ENCODE results near the gene LAMB3. TPM values are rescaled to one million over a fixed set of nuclear protein-coding genes. Genes with fewer than 3 reads are reported as not detected.
A peak's percentile ranks its signal among the peaks of the same experiment; 100 is the strongest.

The LAMB3 gene
- total RNA-seq, 1 experiment from 2014 or later, result 0.28 TPM

DNA sequence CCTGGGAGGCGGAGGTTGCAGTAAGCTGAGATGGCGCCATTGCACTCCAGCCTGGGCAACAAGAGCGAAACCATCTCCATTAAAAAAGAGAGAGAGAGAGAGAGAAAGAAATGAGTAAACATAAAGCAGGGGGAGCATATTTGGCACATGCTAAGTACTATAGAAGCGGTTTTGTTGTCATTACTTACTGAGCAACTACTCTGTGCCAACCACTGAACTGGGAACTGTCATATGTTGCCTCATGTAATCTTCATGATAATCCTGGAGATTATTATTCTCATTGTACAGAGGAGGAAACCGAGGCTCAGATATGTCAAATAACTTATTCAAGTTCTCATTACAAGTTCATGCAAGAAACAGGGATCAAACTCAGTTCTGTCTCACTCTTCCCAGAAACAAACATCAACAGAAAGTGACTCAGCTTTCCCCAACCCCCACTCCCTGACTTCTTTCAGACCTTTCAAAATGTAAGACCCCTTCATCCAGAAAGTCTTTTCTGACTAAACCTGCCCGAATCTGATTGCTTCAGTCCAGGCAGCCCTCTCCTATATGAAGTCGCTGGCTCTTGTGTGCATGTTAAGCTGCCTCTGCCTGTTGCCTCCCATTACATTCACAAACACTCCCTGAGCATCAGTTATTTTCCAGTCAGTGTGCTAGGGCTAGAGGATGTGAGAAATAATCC is 23.5 kb downstream of the LAMB3 start:
- H3K27ac Mint-ChIP-seq, result 0 out of 7 replicates have a peak overlapping the region, but pooled peaks of 1 of the 3 experiments have one; percentile 23
- no peaks in the 10 kb centered on the region; the same call in 1 of the 2 replicates for H3K4me1 ChIP-seq (ENCODE audit: insufficient read depth, low read length)
- H3K4me1 Mint-ChIP-seq, result peaks cover 34 to 37% of the 10 kb centered on the region in 2 experiments
- H2BK120ac ChIP-seq (ENCODE audit: low read depth, low read length, poor library complexity, severe bottlenecking), result no peak overlapping the region
- no peaks in the 10 kb centered on the region for H3K36me3 Mint-ChIP-seq (ENCODE audit: insufficient read depth in 1 of 3, low read depth in 3 of 3)
- no peak overlapping the region for H2AFZ ChIP-seq (ENCODE audit: low read length)
- H4K91ac ChIP-seq (ENCODE audit: insufficient read length, low read depth, low read length), result no peak overlapping the region
- H3K4me3 Mint-ChIP-seq, result no peak overlapping the region; a peak in 1 of 5 replicates
- WGBS (ENCODE audit: extremely low coverage, insufficient read length, low lambda C conversion rate), result no CpG with 5 or more reads among the region's 7 CpGs
- H2BK12ac ChIP-seq (ENCODE audit: insufficient read length, low read depth, low read length), result no peak overlapping the region
- H2BK20ac ChIP-seq (ENCODE audit: low read depth, low read length, poor library complexity, severe bottlenecking), result no peak overlapping the region
- no peaks in the 10 kb centered on the region for H3K9me3 ChIP-seq (ENCODE audit: control insufficient read depth, low read depth, low read length)
- H3K27ac ChIP-seq (ENCODE audit: insufficient read length, low read depth, low read length), result no peak overlapping the region
- DNase-seq, result no peak
- no peaks in the 10 kb centered on the region for H3K79me2 ChIP-seq (ENCODE audit: insufficient read depth, low read length)
- H3K4ac ChIP-seq (ENCODE audit: low read depth, low read length), result no peak overlapping the region
- no peak overlapping the region for H4K8ac ChIP-seq (replicated peaks; ENCODE audit: insufficient read length, low read depth, low read length)
- no peaks in the 10 kb centered on the region for H4K20me1 ChIP-seq (ENCODE audit: control insufficient read depth, insufficient read depth, insufficient read length)
- H3K9me3 Mint-ChIP-seq, result no peaks in the 10 kb centered on the region
- TF ChIP-seq, protein P1, sequence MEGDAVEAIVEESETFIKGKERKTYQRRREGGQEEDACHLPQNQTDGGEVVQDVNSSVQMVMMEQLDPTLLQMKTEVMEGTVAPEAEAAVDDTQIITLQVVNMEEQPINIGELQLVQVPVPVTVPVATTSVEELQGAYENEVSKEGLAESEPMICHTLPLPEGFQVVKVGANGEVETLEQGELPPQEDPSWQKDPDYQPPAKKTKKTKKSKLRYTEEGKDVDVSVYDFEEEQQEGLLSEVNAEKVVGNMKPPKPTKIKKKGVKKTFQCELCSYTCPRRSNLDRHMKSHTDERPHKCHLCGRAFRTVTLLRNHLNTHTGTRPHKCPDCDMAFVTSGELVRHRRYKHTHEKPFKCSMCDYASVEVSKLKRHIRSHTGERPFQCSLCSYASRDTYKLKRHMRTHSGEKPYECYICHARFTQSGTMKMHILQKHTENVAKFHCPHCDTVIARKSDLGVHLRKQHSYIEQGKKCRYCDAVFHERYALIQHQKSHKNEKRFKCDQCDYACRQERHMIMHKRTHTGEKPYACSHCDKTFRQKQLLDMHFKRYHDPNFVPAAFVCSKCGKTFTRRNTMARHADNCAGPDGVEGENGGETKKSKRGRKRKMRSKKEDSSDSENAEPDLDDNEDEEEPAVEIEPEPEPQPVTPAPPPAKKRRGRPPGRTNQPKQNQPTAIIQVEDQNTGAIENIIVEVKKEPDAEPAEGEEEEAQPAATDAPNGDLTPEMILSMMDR (conservative IDR thresholded peaks at IDR 0.05), result no peak
- H2BK15ac ChIP-seq (ENCODE audit: low read depth, low read length), result no peak overlapping the region
- H3K23ac ChIP-seq (ENCODE audit: insufficient read length, low read depth, low read length), result no peak overlapping the region
- no peak overlapping the region for H4K5ac ChIP-seq (ENCODE audit: insufficient read length, low read depth, low read length)
- no peak overlapping the region for H3K56ac ChIP-seq (ENCODE audit: insufficient read length, low read depth, low read length)
- no peak overlapping the region for H3K9ac ChIP-seq (ENCODE audit: extremely low read depth, insufficient read length, low read length)
- no peaks in the 10 kb centered on the region for H3K23me2 ChIP-seq (ENCODE audit: insufficient read length, low read depth, low read length, poor library complexity, severe bottlenecking)
- no peaks in the 10 kb centered on the region for H3K79me1 ChIP-seq (ENCODE audit: insufficient read depth, low read depth, low read length, poor library complexity, severe bottlenecking)
- H3K27me3 ChIP-seq (ENCODE audit: insufficient read depth, low read length), result no peaks in the 10 kb centered on the region
- no peak overlapping the region for H2AK5ac ChIP-seq (ENCODE audit: insufficient read length, low read length)
- no peak overlapping the region for H3T11ph ChIP-seq (ENCODE audit: low read length)
- H3K14ac ChIP-seq (ENCODE audit: insufficient read depth, low read length), result no peak overlapping the region
- peaks cover 11% of the 10 kb centered on the region for H3K27me3 Mint-ChIP-seq (ENCODE audit: low read depth)
- no peak overlapping the region for H3K18ac ChIP-seq (ENCODE audit: insufficient read length, low read depth, low read length)
- no peak overlapping the region for H2BK5ac ChIP-seq (ENCODE audit: insufficient read length, low read length)
- H3K4me2 ChIP-seq (ENCODE audit: insufficient read depth, insufficient read length, low read length), result no peak overlapping the region
